HG02798 (cell line): Measurements from ENCODE around the gene KCNH1.

Experiments used
- ATAC-seq: cut with Tn5 transposase; IDR thresholded peaks from one replicate; pipeline ENCODE4 v1.9.1; 2021; ENCODE audit warnings: mild to moderate bottlenecking; ENCODE audit not compliant: unreplicated experiment, poor library complexity

The KCNH1 gene

GRCh38 chr1:210819266-210819665 is 314.7 kb downstream of the KCNH1 start:
- ATAC-seq, result no peak

- no peak for ATAC-seq
Measured at GRCh38 chr1:210817385-210818275, 316.3 kb downstream of the KCNH1 start.

DNA sequence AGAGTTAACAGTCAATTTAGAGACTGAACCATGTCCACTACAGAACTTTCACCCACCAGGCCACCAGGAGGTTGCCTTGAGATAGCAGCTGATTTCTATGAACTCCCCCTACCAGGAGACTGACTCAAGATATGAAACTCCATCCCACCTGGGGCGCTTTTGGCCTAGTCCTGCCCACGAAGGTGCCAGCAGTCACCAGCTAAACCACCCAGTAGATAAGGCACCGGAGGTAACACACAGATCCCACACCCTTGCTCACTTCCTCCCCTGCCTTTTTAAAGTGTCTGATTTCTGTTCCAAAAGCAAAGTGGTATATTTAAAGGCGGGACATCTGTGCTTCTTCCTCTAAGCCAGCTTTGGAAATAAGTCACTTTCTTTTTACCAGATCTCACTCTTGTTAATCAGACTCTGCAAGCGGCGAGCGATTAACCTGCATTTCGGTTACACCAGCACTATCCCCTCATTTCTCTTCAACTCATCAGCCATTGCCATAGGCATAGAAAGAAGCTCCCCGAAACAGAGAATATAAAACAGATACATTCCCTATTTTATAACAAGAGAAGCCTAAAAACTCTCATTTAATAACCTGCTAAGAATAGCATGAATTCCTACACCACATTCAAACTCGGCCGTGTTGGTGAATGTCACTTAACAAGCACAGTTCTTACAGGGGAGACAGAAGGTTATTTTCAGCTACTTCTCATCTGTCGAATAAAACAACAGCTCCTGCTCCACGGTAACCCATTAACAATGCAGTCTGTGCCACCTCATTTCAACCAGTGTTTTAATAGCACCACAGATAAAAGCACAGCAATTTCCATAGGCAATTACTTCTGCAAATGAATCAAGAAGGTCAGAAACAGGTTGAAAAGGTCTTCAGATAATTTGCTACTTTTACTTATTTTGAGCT is 318.1 kb downstream of the KCNH1 start:
- no peak for ATAC-seq

DNA sequence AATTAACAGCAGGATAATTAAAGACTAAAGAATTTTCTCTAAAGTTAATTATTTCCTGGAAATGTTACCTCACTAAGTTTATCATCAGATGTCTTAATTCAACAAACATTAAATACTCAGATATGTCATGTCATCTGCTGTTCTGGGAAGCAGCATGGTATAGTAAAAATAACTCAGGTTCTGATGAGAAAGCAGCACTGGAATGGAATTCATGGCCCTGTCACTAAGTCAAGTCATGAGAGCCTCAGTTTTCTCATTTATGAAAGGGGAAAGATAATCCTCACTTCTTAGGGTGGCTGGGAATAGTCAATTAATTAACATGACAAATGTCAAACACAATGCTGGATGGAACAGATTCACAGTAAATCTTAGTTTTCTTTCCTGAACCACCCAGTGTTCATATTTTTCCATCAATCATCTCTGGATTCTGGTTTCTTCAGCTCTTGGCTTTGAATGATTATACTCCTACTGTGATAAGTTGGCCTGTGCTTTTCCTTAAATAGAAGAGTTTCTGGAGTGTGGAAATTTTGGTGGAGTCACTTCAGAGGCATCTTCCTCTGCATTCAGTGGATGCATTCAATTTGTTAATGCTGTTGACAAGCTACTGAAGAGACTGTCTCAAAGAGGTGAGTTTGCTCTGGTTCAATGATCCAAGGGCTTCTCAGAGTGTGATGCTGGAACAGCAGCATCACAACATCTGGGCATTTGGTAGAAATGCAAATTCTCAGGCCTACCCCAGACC is 319.4 kb downstream of the KCNH1 start:
- ATAC-seq, result no peak

DNA sequence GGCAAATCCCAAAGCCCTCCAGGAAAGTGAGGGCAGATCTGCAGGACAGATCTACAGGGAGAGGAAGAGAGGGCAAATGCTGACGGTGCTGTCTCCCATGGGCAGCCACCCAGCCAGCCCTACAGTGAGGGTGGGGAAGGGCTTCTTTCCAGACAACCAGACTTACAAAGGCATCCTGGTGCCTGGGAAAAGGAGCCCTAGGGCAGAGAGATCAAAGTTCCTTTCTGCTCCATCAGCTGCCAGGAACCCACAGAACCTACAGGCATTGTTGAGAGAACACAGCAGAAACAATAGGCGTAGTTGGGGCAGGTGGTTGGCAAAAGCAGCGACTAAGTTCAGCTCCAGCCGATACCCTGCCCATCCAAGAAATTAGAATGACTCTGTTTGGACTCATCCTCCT is 332.4 kb downstream of the KCNH1 start:
- no peak for ATAC-seq

DNA sequence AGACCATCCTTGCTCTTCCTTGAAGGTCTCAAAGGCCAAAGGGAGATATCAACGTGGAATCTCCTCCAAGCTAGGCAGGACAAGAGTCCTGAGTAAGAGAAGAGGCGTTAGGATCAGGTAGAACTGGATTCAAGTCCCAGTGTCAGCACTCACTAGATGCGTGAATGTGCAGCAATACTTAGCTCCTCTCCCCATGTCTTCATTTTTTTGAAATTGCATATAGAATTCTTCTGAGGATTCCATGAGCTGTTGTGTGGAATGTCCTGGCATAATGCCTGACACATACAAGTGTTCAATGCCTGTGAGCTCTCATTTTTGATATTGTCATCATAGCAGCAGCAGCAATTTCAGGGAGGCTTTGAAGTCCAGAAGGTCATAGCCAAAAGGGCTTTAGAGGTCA is 333.2 kb downstream of the KCNH1 start:
- ATAC-seq, result no peak

GRCh38 chr1:210800301-210800700 is 333.6 kb downstream of the KCNH1 start:
- ATAC-seq, result no peak

DNA sequence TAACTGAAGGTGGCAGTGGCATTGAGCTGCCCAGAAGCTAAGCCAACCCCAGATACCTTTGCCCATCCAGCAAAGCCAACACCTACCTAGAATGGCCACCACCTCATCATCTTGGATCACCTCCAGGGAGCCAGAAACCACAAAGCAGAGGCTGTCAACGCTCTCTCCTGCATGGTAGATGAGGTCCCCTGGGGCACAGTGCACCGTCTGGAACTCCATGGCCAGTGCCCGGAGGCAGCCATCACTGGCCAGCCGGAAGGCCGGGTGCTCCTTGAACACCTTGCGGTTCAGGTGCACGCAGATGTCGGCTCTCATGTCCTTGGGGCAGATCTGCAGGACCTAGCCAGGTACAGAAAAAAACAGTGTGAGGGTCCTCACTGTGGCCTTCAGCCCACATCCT is 336.5 kb downstream of the KCNH1 start:
- ATAC-seq, result no peak

DNA sequence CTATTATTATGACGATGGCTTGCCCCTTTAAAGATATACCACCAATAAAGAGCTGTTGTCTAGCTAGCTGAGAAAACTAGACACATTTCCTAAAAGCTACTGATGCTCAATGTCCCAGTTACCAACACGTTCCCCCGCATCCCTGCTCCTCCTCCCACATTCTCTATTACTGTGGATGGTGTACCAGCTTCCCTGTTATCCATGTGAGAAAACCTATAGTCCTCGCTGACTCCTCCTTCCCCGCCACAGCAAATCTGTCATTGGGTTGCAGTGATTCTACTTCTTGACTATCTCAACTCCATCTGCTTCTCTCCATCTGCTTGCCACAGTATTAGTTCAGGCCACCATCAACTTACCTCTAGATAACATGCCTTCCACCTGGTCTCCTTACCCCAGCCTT is 337.5 kb downstream of the KCNH1 start:
- ATAC-seq, result no peak

DNA sequence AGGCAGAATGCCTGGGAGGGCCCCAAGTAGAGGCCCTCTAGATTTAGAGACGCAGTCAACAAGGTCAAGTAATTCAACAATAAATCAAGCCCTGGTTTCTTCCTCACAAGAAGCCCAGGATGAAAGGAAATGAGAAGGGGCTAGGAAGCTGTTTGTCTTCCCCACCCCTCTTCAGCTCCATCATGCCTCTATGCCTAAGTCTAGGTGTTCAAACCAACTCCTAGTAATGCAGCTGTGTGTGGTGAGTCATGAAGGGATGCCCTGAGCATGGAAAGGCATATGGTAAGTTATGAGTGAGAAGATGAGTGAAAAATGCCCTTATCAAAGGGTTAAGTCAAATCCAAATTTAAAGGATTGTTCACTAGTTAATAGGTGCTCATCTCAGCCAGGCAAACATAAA is 339.5 kb downstream of the KCNH1 start:
- no peak for ATAC-seq

GRCh38 chr1:210792250-210793102 is 341.5 kb downstream of the KCNH1 start:
- no peak for ATAC-seq

GRCh38 chr1:210790196-210790595 is 343.8 kb downstream of the KCNH1 start:
- ATAC-seq, result no peak

DNA sequence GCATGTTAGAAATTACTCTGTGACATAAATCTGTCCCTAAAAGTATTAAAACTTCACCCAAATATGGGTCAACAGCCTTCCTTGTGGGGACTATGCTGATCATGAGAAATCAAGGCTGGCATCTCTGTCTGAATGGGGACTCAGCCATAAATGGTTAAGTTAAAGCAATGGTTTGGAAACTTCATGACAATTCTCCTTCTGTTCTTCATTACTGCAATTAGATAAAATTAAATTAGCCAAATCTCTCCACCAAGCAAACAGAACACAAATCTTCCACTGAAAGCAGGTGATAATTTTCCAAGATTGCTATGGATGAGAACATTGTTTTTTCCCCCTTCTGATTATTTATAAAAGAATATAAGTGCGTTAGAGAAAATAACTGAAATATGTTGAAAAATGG is 346.1 kb downstream of the KCNH1 start:
- no peak for ATAC-seq

GRCh38 chr1:210786546-210786945 is 347.4 kb downstream of the KCNH1 start:
- no peak for ATAC-seq

GRCh38 chr1:210783925-210784324 is 350.0 kb downstream of the KCNH1 start:
- no peak for ATAC-seq

GRCh38 chr1:210781652-210782051 is 352.3 kb downstream of the KCNH1 start:
- ATAC-seq, result no peak

- no peak for ATAC-seq
Measured at GRCh38 chr1:210779269-210779668, 354.7 kb downstream of the KCNH1 start.

- ATAC-seq, result peak; percentile 44
Measured at GRCh38 chr1:210777914-210778313, 356.0 kb downstream of the KCNH1 start.

DNA sequence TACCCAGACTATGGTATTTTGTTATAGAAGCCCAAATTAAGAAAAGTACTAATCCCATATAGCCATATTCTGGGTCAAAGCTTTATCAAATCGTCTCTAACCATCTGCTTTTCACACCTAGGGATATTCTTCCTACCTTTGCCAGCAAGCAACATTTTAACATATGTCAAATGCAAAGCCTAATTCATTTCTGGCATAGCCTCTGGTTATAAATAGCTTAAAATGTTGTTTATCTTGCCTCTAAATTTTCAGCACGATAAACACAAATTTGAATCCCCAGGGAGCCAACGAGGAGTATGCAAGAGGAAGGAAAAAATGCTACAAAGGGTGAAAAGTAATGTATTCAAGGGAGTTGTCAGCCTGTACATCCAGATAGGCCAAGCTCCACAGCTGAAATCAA is 357.2 kb downstream of the KCNH1 start:
- ATAC-seq, result no peak

DNA sequence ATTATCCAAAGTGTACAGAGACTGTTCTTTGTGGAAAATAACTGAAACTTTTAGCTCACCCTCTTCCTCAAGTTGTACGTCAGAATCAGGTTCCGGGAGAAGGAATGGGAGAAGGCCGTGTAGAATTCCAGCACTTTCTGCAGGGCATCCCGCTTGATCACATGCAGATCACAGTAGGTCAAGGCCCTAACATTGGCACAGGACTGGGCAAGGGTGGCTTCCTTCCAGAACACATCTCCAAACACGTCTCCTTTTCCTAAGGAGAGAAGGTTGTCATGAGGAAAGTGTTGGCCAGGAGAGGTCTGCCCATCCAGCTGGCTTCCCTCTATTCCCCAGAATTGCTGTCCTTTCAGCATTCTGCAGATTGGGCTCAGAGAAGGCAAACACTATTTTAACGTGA is 358.7 kb downstream of the KCNH1 start:
- ATAC-seq, result no peak
